WTC11 (cell line): ENCODE measurements around the gene CNOT6. TPM values are rescaled to one million over a fixed set of nuclear protein-coding genes. Genes with fewer than 3 reads are reported as not detected.

Experiments used
- ATAC-seq: fragments of 200-7000 bp; cut with Tn5 transposase; 2 replicates; pipeline ENCODE4 v1.10.0; 2021; ENCODE audit warnings: mild to moderate bottlenecking, moderate library complexity
- CTCF ChIA-PET: fragments of 300-600 bp; sonication (Branson Sonifier 250); formaldehyde crosslinking; loops from one replicate; lab custom pipeline; 2021; ENCODE audit warnings: antibody characterized with exemption; lab: Charles Lee
- POLR2A ChIA-PET: fragments of 350-600 bp; sonication (Branson Sonifier 250); formaldehyde crosslinking; loops from one replicate; lab custom pipeline; 2021; ENCODE audit warnings: antibody characterized with exemption; lab: Charles Lee
- DNase-seq: peaks from one replicate; pipeline ENCODE4 v3.0.0; 2021; ENCODE audit warnings: low spot score
- H3K27ac Mint-ChIP-seq: 2 replicates; pipeline ENCODE4 v1.8.0; 2021; ENCODE audit warnings: mixed read lengths
- H3K27me3 Mint-ChIP-seq: 2 replicates; pipeline ENCODE4 v1.8.0; 2021; ENCODE audit warnings: low read depth, mild to moderate bottlenecking, moderate library complexity, mixed read lengths
- H3K36me3 Mint-ChIP-seq: 2 replicates; pipeline ENCODE4 v1.8.0; 2021; ENCODE audit warnings: mixed read lengths
- H3K4me1 Mint-ChIP-seq: 2 replicates; pipeline ENCODE4 v1.8.0; 2022; ENCODE audit warnings: mixed read lengths
- H3K4me3 Mint-ChIP-seq: 2 replicates; pipeline ENCODE4 v1.8.0; 2021; ENCODE audit warnings: mild to moderate bottlenecking, moderate library complexity, mixed read lengths
- H3K9me3 Mint-ChIP-seq: 2 replicates; pipeline ENCODE4 v1.8.0; 2021; ENCODE audit warnings: mixed read lengths
- CBFB ChIP-seq: sonication (generic); formaldehyde crosslinking; IDR thresholded peaks from 2 replicates; pipeline ENCODE4 v1.8.1; 2022; ENCODE audit warnings: mild to moderate bottlenecking, low read depth, missing genetic modification reagents
- CREM ChIP-seq: sonication (generic); formaldehyde crosslinking; IDR thresholded peaks from 2 replicates; pipeline ENCODE4 v1.8.1; 2022; ENCODE audit warnings: mild to moderate bottlenecking, missing genetic modification reagents, moderate library complexity
- EMX1 ChIP-seq: fragments of 250-450 bp; sonication (Bioruptor Pico); IDR thresholded peaks from 2 replicates; pipeline ENCODE4 v1.8.0; 2021; ENCODE audit warnings: mild to moderate bottlenecking
- ETV6 ChIP-seq: sonication (generic); formaldehyde crosslinking; IDR thresholded peaks from 2 replicates; pipeline ENCODE4 v1.8.1; 2022; ENCODE audit warnings: mild to moderate bottlenecking, missing genetic modification reagents
- FOXP1 ChIP-seq: sonication (generic); formaldehyde crosslinking; IDR thresholded peaks from 2 replicates; pipeline ENCODE4 v1.8.0; 2022; ENCODE audit warnings: missing genetic modification reagents, mild to moderate bottlenecking, moderate library complexity, borderline replicate concordance
- HMGA2 ChIP-seq: fragments of 250-450 bp; sonication (Bioruptor Pico); IDR thresholded peaks from 2 replicates; pipeline ENCODE4 v1.4.0; 2021; ENCODE audit warnings: mild to moderate bottlenecking, moderate library complexity
- NFATC4 ChIP-seq: fragments of 250-450 bp; sonication (Bioruptor Pico); IDR thresholded peaks from 2 replicates; pipeline ENCODE4 v1.9.0; 2021; ENCODE audit warnings: mild to moderate bottlenecking
- NFYB ChIP-seq: sonication (generic); formaldehyde crosslinking; conservative IDR thresholded peaks from 2 replicates; pipeline ENCODE4 v1.8.0; 2022; ENCODE audit warnings: low read depth, missing genetic modification reagents
- OVOL2 ChIP-seq: fragments of 250-450 bp; sonication (Bioruptor Pico); IDR thresholded peaks from 2 replicates; pipeline ENCODE4 v1.9.0; 2021; ENCODE audit warnings: mild to moderate bottlenecking, borderline replicate concordance
- TCF7 ChIP-seq: sonication (generic); formaldehyde crosslinking; IDR thresholded peaks from 2 replicates; pipeline ENCODE4 v1.8.0; 2022; ENCODE audit warnings: mild to moderate bottlenecking, low read depth, missing genetic modification reagents, moderate library complexity
- ZBTB21 ChIP-seq: sonication (generic); formaldehyde crosslinking; IDR thresholded peaks from 2 replicates; pipeline ENCODE4 v1.8.1; 2023; ENCODE audit warnings: mild to moderate bottlenecking, missing genetic modification reagents, borderline replicate concordance
- ZNF138 ChIP-seq: sonication (generic); formaldehyde crosslinking; conservative IDR thresholded peaks from 2 replicates; pipeline ENCODE4 v1.8.1; 2022; ENCODE audit warnings: mild to moderate bottlenecking, moderate library complexity, missing genetic modification reagents
- ZNF219 ChIP-seq: sonication (generic); formaldehyde crosslinking; IDR thresholded peaks from 2 replicates; pipeline ENCODE4 v1.8.0; 2023; ENCODE audit warnings: missing genetic modification reagents, mild to moderate bottlenecking, borderline replicate concordance
- ZNF317 ChIP-seq: sonication (generic); formaldehyde crosslinking; IDR thresholded peaks from 2 replicates; pipeline ENCODE4 v1.8.1; 2023; ENCODE audit warnings: low read depth, mild to moderate bottlenecking, moderate library complexity, missing genetic modification reagents, borderline replicate concordance
- ZNF671 ChIP-seq: fragments of 250-450 bp; sonication (Bioruptor Pico); IDR thresholded peaks from 2 replicates; pipeline ENCODE4 v1.8.0; 2021; ENCODE audit warnings: mild to moderate bottlenecking
- total RNA-seq: library from RNA; stranded (reverse); gene quantifications from 3 replicates; pipeline ENCODE4 v1.2.3, GENCODE V29; 2021
- TF ChIP-seq, protein P1 (sequence below): sonication (generic); formaldehyde crosslinking; IDR thresholded peaks from 2 replicates; pipeline ENCODE4 v1.8.0; 2023; ENCODE audit warnings: mild to moderate bottlenecking, missing genetic modification reagents
- TF ChIP-seq, protein P2 (sequence below): fragments of 250-450 bp; sonication (Bioruptor Pico); IDR thresholded peaks from 2 replicates; pipeline ENCODE4 v1.8.0; 2021; ENCODE audit warnings: mild to moderate bottlenecking
- TF ChIP-seq, protein P3 (sequence below): sonication (generic); formaldehyde crosslinking; IDR thresholded peaks from 2 replicates; pipeline ENCODE4 v1.8.1; 2022; ENCODE audit warnings: low read depth, missing genetic modification reagents, borderline replicate concordance
- TF ChIP-seq, protein P4 (sequence below): fragments of 250-450 bp; sonication (Bioruptor Pico); IDR thresholded peaks from 2 replicates; pipeline ENCODE4 v1.9.0; 2021; ENCODE audit warnings: mild to moderate bottlenecking

The CNOT6 gene
- total RNA-seq, 1 experiment from 2014 or later = 41.0 TPM

DNA sequence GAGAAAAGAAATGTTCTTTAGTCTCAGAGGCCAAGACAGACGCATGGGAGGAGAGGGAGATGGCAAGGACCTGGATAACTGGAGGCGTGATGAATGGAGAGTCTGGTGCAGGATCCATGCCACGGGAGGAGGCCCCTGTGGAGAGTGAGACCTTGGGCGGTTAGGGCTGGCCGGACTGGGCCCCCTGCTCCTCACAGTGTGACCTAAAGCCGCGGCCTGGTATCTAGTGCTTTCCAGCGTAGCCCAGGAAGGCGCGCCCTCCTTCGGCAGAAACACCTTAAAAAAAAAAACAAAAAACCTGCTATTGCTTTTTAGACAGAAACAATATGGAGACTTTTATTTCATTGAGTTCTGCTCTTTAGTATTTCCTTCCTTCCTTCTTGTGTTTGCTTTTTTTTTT is 64.1 kb downstream of the CNOT6 start:
- peak overlapping the region; percentile 59; the same call in 1 of the 2 replicates for H3K27ac Mint-ChIP-seq
- CTCF ChIA-PET = interaction anchor here (0.6 kb wide), 1 partner anchor 265 kb away, joined by 3 read pairs; no protein-coding TSS in a partner anchor
- ATAC-seq = peak; percentile 52; the same call in 1 of the 2 replicates

DNA sequence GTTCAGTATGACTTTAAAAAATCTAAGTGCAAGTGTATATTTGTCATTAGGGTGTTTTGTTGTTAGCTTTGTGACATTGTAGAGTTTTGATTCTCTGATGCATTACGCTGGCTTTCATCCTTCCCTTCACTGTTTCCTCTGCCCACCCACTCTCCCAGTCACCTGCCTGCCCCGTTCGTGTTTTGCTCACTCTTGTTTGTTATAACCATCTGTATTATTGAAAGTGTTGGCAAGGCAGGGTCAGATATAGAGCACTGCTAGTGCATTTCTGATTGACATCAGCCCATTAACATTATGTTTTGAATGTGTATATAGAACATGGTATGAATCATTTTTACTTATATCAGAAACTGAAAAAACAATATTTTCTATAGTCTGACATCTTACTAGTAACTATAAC is 69.8 kb downstream of the CNOT6 start:
- POLR2A ChIA-PET = no interaction called here
- TF ChIP-seq ZNF671 (no peak), CBFB (CRISPR knock-in tag) (no peak), ZNF317 (CRISPR knock-in tag) (no peak), FOXP1 (CRISPR knock-in tag) (no peak)
- TF ChIP-seq, protein P1, sequence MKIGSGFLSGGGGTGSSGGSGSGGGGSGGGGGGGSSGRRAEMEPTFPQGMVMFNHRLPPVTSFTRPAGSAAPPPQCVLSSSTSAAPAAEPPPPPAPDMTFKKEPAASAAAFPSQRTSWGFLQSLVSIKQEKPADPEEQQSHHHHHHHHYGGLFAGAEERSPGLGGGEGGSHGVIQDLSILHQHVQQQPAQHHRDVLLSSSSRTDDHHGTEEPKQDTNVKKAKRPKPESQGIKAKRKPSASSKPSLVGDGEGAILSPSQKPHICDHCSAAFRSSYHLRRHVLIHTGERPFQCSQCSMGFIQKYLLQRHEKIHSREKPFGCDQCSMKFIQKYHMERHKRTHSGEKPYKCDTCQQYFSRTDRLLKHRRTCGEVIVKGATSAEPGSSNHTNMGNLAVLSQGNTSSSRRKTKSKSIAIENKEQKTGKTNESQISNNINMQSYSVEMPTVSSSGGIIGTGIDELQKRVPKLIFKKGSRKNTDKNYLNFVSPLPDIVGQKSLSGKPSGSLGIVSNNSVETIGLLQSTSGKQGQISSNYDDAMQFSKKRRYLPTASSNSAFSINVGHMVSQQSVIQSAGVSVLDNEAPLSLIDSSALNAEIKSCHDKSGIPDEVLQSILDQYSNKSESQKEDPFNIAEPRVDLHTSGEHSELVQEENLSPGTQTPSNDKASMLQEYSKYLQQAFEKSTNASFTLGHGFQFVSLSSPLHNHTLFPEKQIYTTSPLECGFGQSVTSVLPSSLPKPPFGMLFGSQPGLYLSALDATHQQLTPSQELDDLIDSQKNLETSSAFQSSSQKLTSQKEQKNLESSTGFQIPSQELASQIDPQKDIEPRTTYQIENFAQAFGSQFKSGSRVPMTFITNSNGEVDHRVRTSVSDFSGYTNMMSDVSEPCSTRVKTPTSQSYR (CRISPR knock-in tag) = no peak
- Mint-ChIP-seq H3K4me3 (no peak overlapping the region), H3K27ac (no peak overlapping the region), H3K4me1 (no peaks in the 10 kb centered on the region), H3K27me3 (no peaks in the 10 kb centered on the region), H3K36me3 (peaks cover 70% of the 10 kb centered on the region), H3K9me3 (no peaks in the 10 kb centered on the region)
- CTCF ChIA-PET = no interaction called here
- DNase-seq (no peak), ATAC-seq (no peak)

More for the DNA sequence above, 64.1 kb downstream of the CNOT6 start:
- H3K36me3 Mint-ChIP-seq = peaks cover 47% of the 10 kb centered on the region
- H3K9me3 Mint-ChIP-seq = no peaks in the 10 kb centered on the region
- POLR2A ChIA-PET = interaction anchor here (0.7 kb wide), 1 partner anchor 720 kb away, joined by 5 read pairs; no protein-coding TSS in a partner anchor
- H3K27me3 Mint-ChIP-seq = no peaks in the 10 kb centered on the region
- peaks cover 3% of the 10 kb centered on the region; the same call in 1 of the 2 replicates for H3K4me1 Mint-ChIP-seq
- no peak for DNase-seq
- H3K4me3 Mint-ChIP-seq = no peak overlapping the region
- TF ChIP-seq ETV6 (no peak), HMGA2 (CRISPR knock-in tag) (no peak), OVOL2 (no peak), ZBTB21 (CRISPR knock-in tag) (no peak), ZNF317 (CRISPR knock-in tag) (no peak), NFATC4 (no peak), ZNF138 (CRISPR knock-in tag) (no peak), TCF7 (CRISPR knock-in tag) (no peak), CREM (CRISPR knock-in tag) (no peak), EMX1 (no peak), ZNF219 (no peak), NFYB (CRISPR knock-in tag) (no peak)
- TF ChIP-seq, protein P2, sequence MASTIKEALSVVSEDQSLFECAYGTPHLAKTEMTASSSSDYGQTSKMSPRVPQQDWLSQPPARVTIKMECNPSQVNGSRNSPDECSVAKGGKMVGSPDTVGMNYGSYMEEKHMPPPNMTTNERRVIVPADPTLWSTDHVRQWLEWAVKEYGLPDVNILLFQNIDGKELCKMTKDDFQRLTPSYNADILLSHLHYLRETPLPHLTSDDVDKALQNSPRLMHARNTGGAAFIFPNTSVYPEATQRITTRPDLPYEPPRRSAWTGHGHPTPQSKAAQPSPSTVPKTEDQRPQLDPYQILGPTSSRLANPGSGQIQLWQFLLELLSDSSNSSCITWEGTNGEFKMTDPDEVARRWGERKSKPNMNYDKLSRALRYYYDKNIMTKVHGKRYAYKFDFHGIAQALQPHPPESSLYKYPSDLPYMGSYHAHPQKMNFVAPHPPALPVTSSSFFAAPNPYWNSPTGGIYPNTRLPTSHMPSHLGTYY = no peak
- TF ChIP-seq, protein P3, sequence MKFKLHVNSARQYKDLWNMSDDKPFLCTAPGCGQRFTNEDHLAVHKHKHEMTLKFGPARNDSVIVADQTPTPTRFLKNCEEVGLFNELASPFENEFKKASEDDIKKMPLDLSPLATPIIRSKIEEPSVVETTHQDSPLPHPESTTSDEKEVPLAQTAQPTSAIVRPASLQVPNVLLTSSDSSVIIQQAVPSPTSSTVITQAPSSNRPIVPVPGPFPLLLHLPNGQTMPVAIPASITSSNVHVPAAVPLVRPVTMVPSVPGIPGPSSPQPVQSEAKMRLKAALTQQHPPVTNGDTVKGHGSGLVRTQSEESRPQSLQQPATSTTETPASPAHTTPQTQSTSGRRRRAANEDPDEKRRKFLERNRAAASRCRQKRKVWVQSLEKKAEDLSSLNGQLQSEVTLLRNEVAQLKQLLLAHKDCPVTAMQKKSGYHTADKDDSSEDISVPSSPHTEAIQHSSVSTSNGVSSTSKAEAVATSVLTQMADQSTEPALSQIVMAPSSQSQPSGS (CRISPR knock-in tag) = no peak
- TF ChIP-seq, protein P4, sequence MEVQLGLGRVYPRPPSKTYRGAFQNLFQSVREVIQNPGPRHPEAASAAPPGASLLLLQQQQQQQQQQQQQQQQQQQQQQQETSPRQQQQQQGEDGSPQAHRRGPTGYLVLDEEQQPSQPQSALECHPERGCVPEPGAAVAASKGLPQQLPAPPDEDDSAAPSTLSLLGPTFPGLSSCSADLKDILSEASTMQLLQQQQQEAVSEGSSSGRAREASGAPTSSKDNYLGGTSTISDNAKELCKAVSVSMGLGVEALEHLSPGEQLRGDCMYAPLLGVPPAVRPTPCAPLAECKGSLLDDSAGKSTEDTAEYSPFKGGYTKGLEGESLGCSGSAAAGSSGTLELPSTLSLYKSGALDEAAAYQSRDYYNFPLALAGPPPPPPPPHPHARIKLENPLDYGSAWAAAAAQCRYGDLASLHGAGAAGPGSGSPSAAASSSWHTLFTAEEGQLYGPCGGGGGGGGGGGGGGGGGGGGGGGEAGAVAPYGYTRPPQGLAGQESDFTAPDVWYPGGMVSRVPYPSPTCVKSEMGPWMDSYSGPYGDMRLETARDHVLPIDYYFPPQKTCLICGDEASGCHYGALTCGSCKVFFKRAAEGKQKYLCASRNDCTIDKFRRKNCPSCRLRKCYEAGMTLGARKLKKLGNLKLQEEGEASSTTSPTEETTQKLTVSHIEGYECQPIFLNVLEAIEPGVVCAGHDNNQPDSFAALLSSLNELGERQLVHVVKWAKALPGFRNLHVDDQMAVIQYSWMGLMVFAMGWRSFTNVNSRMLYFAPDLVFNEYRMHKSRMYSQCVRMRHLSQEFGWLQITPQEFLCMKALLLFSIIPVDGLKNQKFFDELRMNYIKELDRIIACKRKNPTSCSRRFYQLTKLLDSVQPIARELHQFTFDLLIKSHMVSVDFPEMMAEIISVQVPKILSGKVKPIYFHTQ = no peak
- TF ChIP-seq, all 79 proteins: peak for 0
